Activated naive CD4-positive, alpha-beta T cell treated with anti-CD3 and anti-CD28 coated beads for 36 hours (primary cell): ENCODE results near the gene THAP3. TPM values are rescaled to one million over a fixed set of nuclear protein-coding genes. Genes with fewer than 3 reads are reported as not detected.

Source experiments
- CTCF ChIA-PET: fragments of 350-600 bp; sonication (Branson Sonifier 250); formaldehyde crosslinking; loops from one replicate; lab custom pipeline; 2021; ENCODE audit warnings: antibody characterized with exemption; lab: Charles Lee
- DNase-seq: peaks from one replicate; pipeline ENCODE4 v3.0.0-alpha.2; 2020
- H3K27ac Mint-ChIP-seq: one replicate; pipeline ENCODE4 v1.8.0; 2021; ENCODE audit warnings: mild to moderate bottlenecking, mixed read lengths
- H3K27me3 Mint-ChIP-seq: one replicate; pipeline ENCODE4 v1.8.0; 2021; ENCODE audit warnings: low read depth, mixed read lengths
- H3K36me3 Mint-ChIP-seq: one replicate; pipeline ENCODE4 v1.8.0; 2021; ENCODE audit warnings: low read depth, mixed read lengths
- H3K4me1 Mint-ChIP-seq: one replicate; pipeline ENCODE4 v1.8.0; 2021; ENCODE audit warnings: low read depth, mixed read lengths
- H3K4me3 Mint-ChIP-seq: one replicate; pipeline ENCODE4 v1.8.0; 2021; ENCODE audit warnings: mild to moderate bottlenecking, moderate library complexity, mixed read lengths
- H3K9me3 Mint-ChIP-seq: one replicate; pipeline ENCODE4 v1.8.0; 2021; ENCODE audit warnings: mixed read lengths
- intact Hi-C: fragments of 100-400 bp; cut with micrococcal nuclease; formaldehyde crosslinking; loops from one replicate; pipeline ENCODE4 v1.15.1; 2023
- total RNA-seq, 2 experiments: library from RNA; stranded (reverse); gene quantifications; one replicate each; pipeline ENCODE4 v1.2.3, GENCODE V29; 2021

The THAP3 gene
- total RNA-seq, 2 experiments from 2014 or later = 27.3 to 30.9 TPM

GRCh38 chr1:6622396-6623152 is 2.1 kb upstream of the THAP3 start:
- CTCF ChIA-PET = interaction anchor here (0.6 to 1.4 kb wide), 2 partner anchors 18 to 165 kb away, joined by 3 to 5 read pairs; no protein-coding TSS in a partner anchor

GRCh38 chr1:6623269-6623965 is 1.3 kb upstream of the THAP3 start:
- H3K27ac Mint-ChIP-seq = no peak overlapping the region
- H3K4me3 Mint-ChIP-seq = no peak overlapping the region
- H3K4me1 Mint-ChIP-seq = peaks cover 27% of the 10 kb centered on the region
- H3K36me3 Mint-ChIP-seq = peaks cover 21% of the 10 kb centered on the region
- no peaks in the 10 kb centered on the region for H3K9me3 Mint-ChIP-seq
- intact Hi-C loops = no loop called here
- DNase-seq = no peak
- H3K27me3 Mint-ChIP-seq = no peaks in the 10 kb centered on the region
- CTCF ChIA-PET = interaction anchor here (0.9 to 1.4 kb wide), 3 partner anchors 19 to 42 kb away, joined by 3 to 8 read pairs (median 3); no protein-coding TSS in a partner anchor

More at GRCh38 chr1:6622396-6623152, 2.1 kb upstream of the THAP3 start:
- no peaks in the 10 kb centered on the region for H3K9me3 Mint-ChIP-seq
- no peak overlapping the region for H3K27ac Mint-ChIP-seq
- no peak overlapping the region for H3K4me3 Mint-ChIP-seq
- peaks cover 22% of the 10 kb centered on the region for H3K36me3 Mint-ChIP-seq
- intact Hi-C loops = no loop called here
- DNase-seq = no peak
- H3K27me3 Mint-ChIP-seq = no peaks in the 10 kb centered on the region
- H3K4me1 Mint-ChIP-seq = peaks cover 23% of the 10 kb centered on the region

- Mint-ChIP-seq H3K36me3 (peaks cover 18% of the 10 kb centered on the region), H3K27ac (peak overlapping the region; percentile 56), H3K4me1 (peaks cover 29% of the 10 kb centered on the region), H3K4me3 (peak overlapping the region; percentile 87), H3K9me3 (no peaks in the 10 kb centered on the region), H3K27me3 (no peaks in the 10 kb centered on the region)
- intact Hi-C loops = loop anchor here (1.0 to 5.0 kb wide), 4 partner anchors 12 to 78 kb away; partner anchors contain the start of genes PHF13 and ZBTB48
- DNase-seq = peak; percentile 44
- CTCF ChIA-PET = interaction anchor here (1.3 to 2.3 kb wide), 2 partner anchors 21 to 72 kb away, joined by 3 to 12 read pairs; partner anchors contain the start of genes NOL9 and TAS1R1
Measured at GRCh38 chr1:6625584-6626149, 999 bp downstream of the THAP3 start.

GRCh38 chr1:6627031-6627430 is 2.4 kb downstream of the THAP3 start:
- intact Hi-C loops = loop anchor here (5.0 kb wide), 1 partner anchor 80 kb away; no protein-coding TSS in a partner anchor
- CTCF ChIA-PET = interaction anchor here (2.3 kb wide), 1 partner anchor 73 kb away, joined by 12 read pairs; the partner anchor contains the start of genes NOL9 and TAS1R1
- peaks cover 29% of the 10 kb centered on the region for H3K4me1 Mint-ChIP-seq

GRCh38 chr1:6627841-6628545 is 3.3 kb downstream of the THAP3 start:
- intact Hi-C loops = loop anchor here (5.0 kb wide), 1 partner anchor 81 kb away; no protein-coding TSS in a partner anchor
- CTCF ChIA-PET = interaction anchor here (2.3 kb wide), 1 partner anchor 74 kb away, joined by 12 read pairs; the partner anchor contains the start of genes NOL9 and TAS1R1
- H3K4me1 Mint-ChIP-seq = peaks cover 29% of the 10 kb centered on the region
- H3K9me3 Mint-ChIP-seq = no peaks in the 10 kb centered on the region
- DNase-seq = no peak
- H3K27ac Mint-ChIP-seq = peak overlapping the region; percentile 19
- peaks cover 14% of the 10 kb centered on the region for H3K36me3 Mint-ChIP-seq
- no peak overlapping the region for H3K4me3 Mint-ChIP-seq
- no peaks in the 10 kb centered on the region for H3K27me3 Mint-ChIP-seq

More at GRCh38 chr1:6627031-6627430, 2.4 kb downstream of the THAP3 start:
- no peak for DNase-seq
- Mint-ChIP-seq H3K36me3 (peaks cover 14% of the 10 kb centered on the region), H3K9me3 (no peaks in the 10 kb centered on the region), H3K4me3 (peak overlapping the region; percentile 87), H3K27ac (no peak overlapping the region), H3K27me3 (no peaks in the 10 kb centered on the region)

- intact Hi-C loops = loop anchor here (5.0 kb wide), 1 partner anchor 82 kb away; no protein-coding TSS in a partner anchor
- CTCF ChIA-PET = no interaction called here
- H3K36me3 Mint-ChIP-seq = peaks cover 14% of the 10 kb centered on the region
- no peaks in the 10 kb centered on the region for H3K9me3 Mint-ChIP-seq
- peaks cover 29% of the 10 kb centered on the region for H3K4me1 Mint-ChIP-seq
- no peak for DNase-seq
- no peaks in the 10 kb centered on the region for H3K27me3 Mint-ChIP-seq
- no peak overlapping the region for H3K4me3 Mint-ChIP-seq
- H3K27ac Mint-ChIP-seq = no peak overlapping the region
Measured at GRCh38 chr1:6628971-6629479, 4.4 kb downstream of the THAP3 start.

- CTCF ChIA-PET = interaction anchor here (1.1 kb wide), 1 partner anchor 17 kb away, joined by 4 read pairs; no protein-coding TSS in a partner anchor
- Mint-ChIP-seq H3K27ac (no peak overlapping the region), H3K9me3 (no peaks in the 10 kb centered on the region), H3K4me1 (peaks cover 25% of the 10 kb centered on the region), H3K4me3 (no peak overlapping the region), H3K27me3 (no peaks in the 10 kb centered on the region), H3K36me3 (peaks cover 17% of the 10 kb centered on the region)
- no peak for DNase-seq
- intact Hi-C loops = loop anchor here (5.0 kb wide), 1 partner anchor 143 kb away; no protein-coding TSS in a partner anchor
Measured at GRCh38 chr1:6630027-6630426, 5.4 kb downstream of the THAP3 start.

- Mint-ChIP-seq H3K9me3 (no peaks in the 10 kb centered on the region), H3K4me3 (no peak overlapping the region), H3K27ac (no peak overlapping the region), H3K27me3 (no peaks in the 10 kb centered on the region), H3K4me1 (peaks cover 21% of the 10 kb centered on the region), H3K36me3 (peaks cover 17% of the 10 kb centered on the region)
- DNase-seq = no peak
- intact Hi-C loops = loop anchor here (5.0 kb wide), 1 partner anchor 144 kb away; no protein-coding TSS in a partner anchor
- CTCF ChIA-PET = interaction anchor here (0.7 kb wide), 2 partner anchors 72 to 217 kb away, joined by 3 read pairs; no protein-coding TSS in a partner anchor
Measured at GRCh38 chr1:6631058-6631457, 6.4 kb downstream of the THAP3 start.

- CTCF ChIA-PET = interaction anchor here (0.7 to 1.5 kb wide), 3 partner anchors 12 to 30 kb away, joined by 3 to 4 read pairs (median 3); partner anchors contain the start of gene KLHL21
- H3K36me3 Mint-ChIP-seq = peaks cover 17% of the 10 kb centered on the region
- H3K27ac Mint-ChIP-seq = no peak overlapping the region
- H3K27me3 Mint-ChIP-seq = no peaks in the 10 kb centered on the region
- H3K4me1 Mint-ChIP-seq = peaks cover 4% of the 10 kb centered on the region
- no peak overlapping the region for H3K4me3 Mint-ChIP-seq
- no peak for DNase-seq
- no peaks in the 10 kb centered on the region for H3K9me3 Mint-ChIP-seq
- intact Hi-C loops = loop anchor here (5.0 kb wide), 1 partner anchor 146 kb away; no protein-coding TSS in a partner anchor
Measured at GRCh38 chr1:6632588-6633514, 8.2 kb downstream of the THAP3 start.

- H3K36me3 Mint-ChIP-seq = peaks cover 18% of the 10 kb centered on the region
- H3K27me3 Mint-ChIP-seq = no peaks in the 10 kb centered on the region
Measured at GRCh38 chr1:6634371-6635052, 9.8 kb downstream of the THAP3 start.

More at GRCh38 chr1:6634371-6635052, 9.8 kb downstream of the THAP3 start:
- CTCF ChIA-PET = interaction anchor here (0.7 to 1.6 kb wide), 4 partner anchors 32 to 394 kb away, joined by 3 to 4 read pairs (median 3); partner anchors contain the start of gene KLHL21
- H3K4me1 Mint-ChIP-seq = peaks cover under 1% of the 10 kb centered on the region
- DNase-seq = peak; percentile 73
- intact Hi-C loops = loop anchor here (5.0 kb wide), 1 partner anchor 147 kb away; no protein-coding TSS in a partner anchor
- H3K27ac Mint-ChIP-seq = peak overlapping the region; percentile 26
- H3K4me3 Mint-ChIP-seq = no peak overlapping the region
- H3K9me3 Mint-ChIP-seq = no peaks in the 10 kb centered on the region
